Measurements from ENCODE around the gene TFEC. TPM values are rescaled to one million over a fixed set of nuclear protein-coding genes. Genes with fewer than 3 reads are reported as not detected.

The TFEC gene
- total and polyA plus RNA-seq, 10 of the 15 experiments (the other 5 are each of a cell fraction or from before 2014, with no cell fraction given): 0.18 to 5.8 (median 2.4) TPM

- TF ChIP-seq, protein P1, sequence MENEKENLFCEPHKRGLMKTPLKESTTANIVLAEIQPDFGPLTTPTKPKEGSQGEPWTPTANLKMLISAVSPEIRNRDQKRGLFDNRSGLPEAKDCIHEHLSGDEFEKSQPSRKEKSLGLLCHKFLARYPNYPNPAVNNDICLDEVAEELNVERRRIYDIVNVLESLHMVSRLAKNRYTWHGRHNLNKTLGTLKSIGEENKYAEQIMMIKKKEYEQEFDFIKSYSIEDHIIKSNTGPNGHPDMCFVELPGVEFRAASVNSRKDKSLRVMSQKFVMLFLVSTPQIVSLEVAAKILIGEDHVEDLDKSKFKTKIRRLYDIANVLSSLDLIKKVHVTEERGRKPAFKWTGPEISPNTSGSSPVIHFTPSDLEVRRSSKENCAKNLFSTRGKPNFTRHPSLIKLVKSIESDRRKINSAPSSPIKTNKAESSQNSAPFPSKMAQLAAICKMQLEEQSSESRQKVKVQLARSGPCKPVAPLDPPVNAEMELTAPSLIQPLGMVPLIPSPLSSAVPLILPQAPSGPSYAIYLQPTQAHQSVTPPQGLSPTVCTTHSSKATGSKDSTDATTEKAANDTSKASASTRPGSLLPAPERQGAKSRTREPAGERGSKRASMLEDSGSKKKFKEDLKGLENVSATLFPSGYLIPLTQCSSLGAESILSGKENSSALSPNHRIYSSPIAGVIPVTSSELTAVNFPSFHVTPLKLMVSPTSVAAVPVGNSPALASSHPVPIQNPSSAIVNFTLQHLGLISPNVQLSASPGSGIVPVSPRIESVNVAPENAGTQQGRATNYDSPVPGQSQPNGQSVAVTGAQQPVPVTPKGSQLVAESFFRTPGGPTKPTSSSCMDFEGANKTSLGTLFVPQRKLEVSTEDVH (IDR thresholded peaks at IDR 0.05; ENCODE audit: low read depth, partially characterized antibody): no peak
- TF ChIP-seq SMC3 (IDR thresholded peaks at IDR 0.05; ENCODE audit: borderline replicate concordance, low read length) (no peak), EZH2 (IDR thresholded peaks at IDR 0.05; ENCODE audit: borderline replicate concordance, control insufficient read depth, low read depth, low read length) (no peak), FOXM1 (IDR thresholded peaks at IDR 0.05; ENCODE audit: low read depth, low read length) (no peak), TCF12 (IDR thresholded peaks at IDR 0.05; ENCODE audit: low read depth, low read length) (no peak), ETV6 (conservative IDR thresholded peaks at IDR 0.05 in 1 of 2, IDR thresholded peaks at IDR 0.05 in 1 of 2; ENCODE audit: borderline replicate concordance in 1 of 2, low read depth in 1 of 2) (no peak), IRF4 (IDR thresholded peaks at IDR 0.05; ENCODE audit: low read depth, low read length) (no peak), PAX8 (IDR thresholded peaks at IDR 0.05) (no peak), ZSCAN29 (IDR thresholded peaks at IDR 0.05) (no peak), WRNIP1 (IDR thresholded peaks at IDR 0.05; ENCODE audit: borderline replicate concordance, low read depth, low read length) (no peak)
- TF ChIP-seq, protein P2, sequence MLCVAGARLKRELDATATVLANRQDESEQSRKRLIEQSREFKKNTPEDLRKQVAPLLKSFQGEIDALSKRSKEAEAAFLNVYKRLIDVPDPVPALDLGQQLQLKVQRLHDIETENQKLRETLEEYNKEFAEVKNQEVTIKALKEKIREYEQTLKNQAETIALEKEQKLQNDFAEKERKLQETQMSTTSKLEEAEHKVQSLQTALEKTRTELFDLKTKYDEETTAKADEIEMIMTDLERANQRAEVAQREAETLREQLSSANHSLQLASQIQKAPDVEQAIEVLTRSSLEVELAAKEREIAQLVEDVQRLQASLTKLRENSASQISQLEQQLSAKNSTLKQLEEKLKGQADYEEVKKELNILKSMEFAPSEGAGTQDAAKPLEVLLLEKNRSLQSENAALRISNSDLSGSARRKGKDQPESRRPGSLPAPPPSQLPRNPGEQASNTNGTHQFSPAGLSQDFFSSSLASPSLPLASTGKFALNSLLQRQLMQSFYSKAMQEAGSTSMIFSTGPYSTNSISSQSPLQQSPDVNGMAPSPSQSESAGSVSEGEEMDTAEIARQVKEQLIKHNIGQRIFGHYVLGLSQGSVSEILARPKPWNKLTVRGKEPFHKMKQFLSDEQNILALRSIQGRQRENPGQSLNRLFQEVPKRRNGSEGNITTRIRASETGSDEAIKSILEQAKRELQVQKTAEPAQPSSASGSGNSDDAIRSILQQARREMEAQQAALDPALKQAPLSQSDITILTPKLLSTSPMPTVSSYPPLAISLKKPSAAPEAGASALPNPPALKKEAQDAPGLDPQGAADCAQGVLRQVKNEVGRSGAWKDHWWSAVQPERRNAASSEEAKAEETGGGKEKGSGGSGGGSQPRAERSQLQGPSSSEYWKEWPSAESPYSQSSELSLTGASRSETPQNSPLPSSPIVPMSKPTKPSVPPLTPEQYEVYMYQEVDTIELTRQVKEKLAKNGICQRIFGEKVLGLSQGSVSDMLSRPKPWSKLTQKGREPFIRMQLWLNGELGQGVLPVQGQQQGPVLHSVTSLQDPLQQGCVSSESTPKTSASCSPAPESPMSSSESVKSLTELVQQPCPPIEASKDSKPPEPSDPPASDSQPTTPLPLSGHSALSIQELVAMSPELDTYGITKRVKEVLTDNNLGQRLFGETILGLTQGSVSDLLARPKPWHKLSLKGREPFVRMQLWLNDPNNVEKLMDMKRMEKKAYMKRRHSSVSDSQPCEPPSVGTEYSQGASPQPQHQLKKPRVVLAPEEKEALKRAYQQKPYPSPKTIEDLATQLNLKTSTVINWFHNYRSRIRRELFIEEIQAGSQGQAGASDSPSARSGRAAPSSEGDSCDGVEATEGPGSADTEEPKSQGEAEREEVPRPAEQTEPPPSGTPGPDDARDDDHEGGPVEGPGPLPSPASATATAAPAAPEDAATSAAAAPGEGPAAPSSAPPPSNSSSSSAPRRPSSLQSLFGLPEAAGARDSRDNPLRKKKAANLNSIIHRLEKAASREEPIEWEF (IDR thresholded peaks at IDR 0.05; ENCODE audit: insufficient replicate concordance, low read depth, low read length): no peak
Measured at GRCh38 chr7:115911465-115911864, 119.1 kb downstream of the TFEC start (continued).
